H9 (cell line): ENCODE measurements around the gene PRDX3. TPM values are rescaled to one million over a fixed set of nuclear protein-coding genes. Genes with fewer than 3 reads are reported as not detected.
A peak's percentile ranks its signal among the peaks of the same experiment; 100 is the strongest.

Source experiments
- DNase-seq: peaks from one replicate; pipeline ENCODE4 v3.0.0-alpha.2; 2017
- H2AFZ ChIP-seq: one replicate; pipeline ENCODE4 v1.6.1; 2013; ENCODE audit warnings: mild to moderate bottlenecking, low read length, control low read depth, moderate library complexity
- H2AK5ac ChIP-seq: 2 replicates; pipeline ENCODE4 v1.6.1; 2013; ENCODE audit warnings: low read length, control low read depth, mixed read lengths; ENCODE audit not compliant: insufficient read length
- H2BK120ac ChIP-seq: one replicate; pipeline ENCODE4 v1.6.1; 2013; ENCODE audit warnings: low read depth, mild to moderate bottlenecking, low read length, control low read depth, inconsistent platforms; ENCODE audit not compliant: poor library complexity, severe bottlenecking
- H2BK12ac ChIP-seq: 2 replicates; pipeline ENCODE4 v1.6.1; 2013; ENCODE audit warnings: low read length, control low read depth, mixed read lengths, low read depth; ENCODE audit not compliant: insufficient read length
- H2BK15ac ChIP-seq: 2 replicates; pipeline ENCODE4 v1.6.1; 2013; ENCODE audit warnings: low read depth, low read length, control low read depth
- H2BK20ac ChIP-seq: one replicate; pipeline ENCODE4 v1.6.1; 2013; ENCODE audit warnings: low read depth, mild to moderate bottlenecking, low read length, control low read depth, inconsistent platforms; ENCODE audit not compliant: poor library complexity, severe bottlenecking
- H2BK5ac ChIP-seq: 2 replicates; pipeline ENCODE4 v1.6.1; 2013; ENCODE audit warnings: low read length, control low read depth, mixed read lengths; ENCODE audit not compliant: insufficient read length
- H3K14ac ChIP-seq: 2 replicates; pipeline ENCODE4 v1.6.1; 2013; ENCODE audit warnings: low read length, control low read depth; ENCODE audit not compliant: insufficient read depth
- H3K18ac ChIP-seq: 2 replicates; pipeline ENCODE4 v1.6.1; 2013; ENCODE audit warnings: low read depth, mild to moderate bottlenecking, mixed read lengths, low read length, control low read depth; ENCODE audit not compliant: insufficient read length
- H3K23ac ChIP-seq: 2 replicates; pipeline ENCODE4 v1.6.1; 2013; ENCODE audit warnings: low read length, control low read depth, mixed read lengths, low read depth; ENCODE audit not compliant: insufficient read length
- H3K23me2 ChIP-seq: 2 replicates; pipeline ENCODE4 v1.6.1; 2013; ENCODE audit warnings: low read depth, mild to moderate bottlenecking, mixed read lengths, low read length, control low read depth; ENCODE audit not compliant: insufficient read length, poor library complexity, severe bottlenecking
- H3K27ac ChIP-seq: 2 replicates; pipeline ENCODE4 v1.5.1; 2013; ENCODE audit warnings: low read length, control low read depth, mixed read lengths, low read depth; ENCODE audit not compliant: insufficient read length
- H3K27me3 ChIP-seq: 2 replicates; pipeline ENCODE4 v1.6.1; 2013; ENCODE audit warnings: low read length, control low read depth, inconsistent platforms; ENCODE audit not compliant: insufficient read depth
- H3K4ac ChIP-seq: 2 replicates; pipeline ENCODE4 v1.6.1; 2013; ENCODE audit warnings: low read depth, mild to moderate bottlenecking, control low read depth, inconsistent platforms, low read length, moderate library complexity
- H3K4me1 ChIP-seq: 2 replicates; pipeline ENCODE4 v1.6.1; 2013; ENCODE audit warnings: low read length, control low read depth, inconsistent platforms; ENCODE audit not compliant: insufficient read depth
- H3K4me2 ChIP-seq: 2 replicates; pipeline ENCODE4 v1.6.1; 2013; ENCODE audit warnings: low read length, control low read depth, mixed read lengths; ENCODE audit not compliant: insufficient read length, insufficient read depth
- H3K56ac ChIP-seq: 2 replicates; pipeline ENCODE4 v1.6.1; 2013; ENCODE audit warnings: low read depth, mild to moderate bottlenecking, mixed read lengths, low read length, control low read depth; ENCODE audit not compliant: insufficient read length
- H3K79me1 ChIP-seq: 2 replicates; pipeline ENCODE4 v1.6.1; 2013; ENCODE audit warnings: low read depth, mild to moderate bottlenecking, moderate library complexity, low read length, control low read depth, inconsistent platforms; ENCODE audit not compliant: insufficient read depth, poor library complexity, severe bottlenecking
- H3K79me2 ChIP-seq: 2 replicates; pipeline ENCODE4 v1.6.1; 2013; ENCODE audit warnings: low read length, control low read depth, inconsistent platforms; ENCODE audit not compliant: insufficient read depth
- H3K9ac ChIP-seq: 2 replicates; pipeline ENCODE4 v1.6.1; 2013; ENCODE audit warnings: low read length, control low read depth, mixed read lengths; ENCODE audit not compliant: insufficient read length; ENCODE audit errors: extremely low read depth
- H3K9me3 ChIP-seq: one replicate; pipeline ENCODE4 v1.6.1; 2013; ENCODE audit warnings: low read depth, low read length, inconsistent platforms; ENCODE audit not compliant: control insufficient read depth
- H3T11ph ChIP-seq: one replicate; pipeline ENCODE4 v1.6.1; 2013; ENCODE audit warnings: mild to moderate bottlenecking, low read length, control low read depth, inconsistent platforms
- H4K20me1 ChIP-seq: one replicate; pipeline ENCODE4 v1.6.1; 2013; ENCODE audit not compliant: control insufficient read depth, insufficient read length, insufficient read depth
- H4K5ac ChIP-seq: 2 replicates; pipeline ENCODE4 v1.6.1; 2013; ENCODE audit warnings: low read depth, mild to moderate bottlenecking, mixed read lengths, low read length, control low read depth; ENCODE audit not compliant: insufficient read length
- H4K8ac ChIP-seq: replicated peaks from 2 replicates; pipeline ENCODE4 v1.6.1; 2013; ENCODE audit warnings: low read length, control low read depth, mixed read lengths, low read depth; ENCODE audit not compliant: insufficient read length
- H4K91ac ChIP-seq: 2 replicates; pipeline ENCODE4 v1.6.1; 2013; ENCODE audit warnings: low read depth, mild to moderate bottlenecking, moderate library complexity, mixed read lengths, low read length, control low read depth; ENCODE audit not compliant: insufficient read length
- H3K27ac Mint-ChIP-seq, 3 experiments: 2 replicates in 2 of 3; 3 replicates in 1 of 3; pipeline ENCODE4 v1.8.0; 2020 to 2021; ENCODE audit warnings: mixed read lengths in 3 of 3, mild to moderate bottlenecking in 1 of 3, moderate library complexity in 1 of 3
- H3K27me3 Mint-ChIP-seq: 2 replicates; pipeline ENCODE4 v1.8.0; 2021; ENCODE audit warnings: low read depth, mild to moderate bottlenecking, moderate library complexity, mixed read lengths
- H3K36me3 Mint-ChIP-seq, 3 experiments: 2 replicates in 2 of 3; 3 replicates in 1 of 3; pipeline ENCODE4 v1.8.0; 2020 to 2021; ENCODE audit warnings: low read depth in 3 of 3, mixed read lengths in 3 of 3; ENCODE audit not compliant: insufficient read depth in 1 of 3
- H3K4me1 Mint-ChIP-seq, 2 experiments: 2 replicates each; pipeline ENCODE4 v1.8.0; 2020; ENCODE audit warnings: mixed read lengths in 2 of 2
- H3K4me3 Mint-ChIP-seq, 2 experiments: 2 replicates in 1 of 2; 3 replicates in 1 of 2; pipeline ENCODE4 v1.8.0; 2020 to 2021; ENCODE audit warnings: mild to moderate bottlenecking in 2 of 2, mixed read lengths in 2 of 2, moderate library complexity in 1 of 2
- H3K9me3 Mint-ChIP-seq, 2 experiments: 2 replicates in 1 of 2; 3 replicates in 1 of 2; pipeline ENCODE4 v1.8.0; 2020; ENCODE audit warnings: mild to moderate bottlenecking in 2 of 2, mixed read lengths in 2 of 2, moderate library complexity in 1 of 2
- WGBS: extraction: QIAGEN DNeasy Blood & Tissue Kit; methylation state at CpG from one replicate; pipeline ENCODE4 v1.1.7; 2013; ENCODE audit warnings: missing lambda C conversion rate, low lambda C conversion rate, mixed read lengths; ENCODE audit not compliant: insufficient read length; ENCODE audit errors: extremely low coverage; 5-methylcytosine and 5-hydroxymethylcytosine counted together
- total RNA-seq: library from RNA; stranded (reverse); gene quantifications from 2 replicates; pipeline ENCODE4 v1.2.1, GENCODE V29; 2021
- TF ChIP-seq, protein P1 (sequence below): fragments of 200-600 bp; sonication (generic); conservative IDR thresholded peaks from 3 replicates; pipeline ENCODE4 v1.8.0; 2021; ENCODE audit warnings: antibody characterized with exemption, mild to moderate bottlenecking

Gene PRDX3
- total RNA-seq, 1 experiment from 2014 or later = 181 TPM

DNA sequence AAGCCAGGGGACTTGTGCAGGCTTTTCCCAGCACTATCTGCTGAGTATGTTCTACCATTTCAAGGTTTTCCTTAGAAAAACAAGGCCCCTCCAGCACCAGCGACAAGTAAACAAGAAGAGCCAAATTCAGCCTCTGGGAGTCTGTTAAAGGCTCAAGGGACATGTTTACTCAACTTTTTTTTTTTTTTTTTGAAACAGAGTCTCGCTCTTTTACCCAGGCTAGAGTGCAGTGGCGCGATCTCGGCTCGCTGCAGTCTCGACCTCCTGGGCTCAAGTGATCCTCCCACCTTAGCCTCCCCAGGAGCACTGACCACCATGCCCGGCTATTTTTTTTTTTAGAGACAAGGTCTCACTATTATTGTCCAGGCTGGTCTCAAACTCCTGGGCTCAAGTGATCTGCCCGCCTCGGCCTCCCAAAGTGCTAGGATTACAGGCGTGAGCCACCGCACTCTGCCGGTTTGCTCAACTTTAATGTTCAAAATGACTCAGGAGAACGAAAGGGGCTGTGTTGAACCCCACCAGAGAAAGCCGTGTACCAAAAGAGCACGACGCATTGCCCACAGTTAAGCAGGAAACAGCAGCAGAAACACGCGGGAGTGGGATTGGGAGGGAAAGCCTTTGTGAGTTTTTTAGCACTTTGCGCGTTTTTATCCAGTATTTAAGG is 772 bp downstream of the PRDX3 start:
- Histone ChIP-seq H2AK5ac (no peak overlapping the region), H2BK5ac (no peak overlapping the region), H2BK12ac (no peak overlapping the region), H3K4ac (no peak overlapping the region), H3K23ac (no peak overlapping the region), H3T11ph (no peak overlapping the region), H3K18ac (peak overlapping the region; percentile 63), H4K20me1 (no peaks in the 10 kb centered on the region), H2BK120ac (no peak overlapping the region), H3K79me1 (peaks cover 4% of the 10 kb centered on the region), H3K79me2 (peaks cover 12% of the 10 kb centered on the region; the same call in 1 of the 2 replicates), H2AFZ (no peak overlapping the region), H3K23me2 (peaks cover 2% of the 10 kb centered on the region), H3K14ac (peak overlapping the region; percentile 86; the same call in 1 of the 2 replicates), H4K8ac (no peak overlapping the region), H3K4me1 (no peaks in the 10 kb centered on the region; the same call in 1 of the 2 replicates), H3K9ac (peak overlapping the region; percentile 77), H3K4me2 (peak overlapping the region; percentile 91), H3K9me3 (no peaks in the 10 kb centered on the region), H3K27me3 (no peaks in the 10 kb centered on the region), H2BK15ac (no peak overlapping the region), H2BK20ac (no peak overlapping the region), H3K27ac (no peak overlapping the region), H3K56ac (no peak overlapping the region), H4K91ac (no peak overlapping the region), H4K5ac (no peak overlapping the region)
- Mint-ChIP-seq H3K9me3 (peaks cover 2 to 4% of the 10 kb centered on the region in 2 experiments; a peak in 3 of 5 replicates), H3K27me3 (peaks cover 2% of the 10 kb centered on the region; the same call in 1 of the 2 replicates), H3K27ac (peak overlapping the region; percentile 89 to 97 (median 95)), H3K4me1 (peaks cover 9 to 13% of the 10 kb centered on the region in 2 experiments; a peak in 3 of 4 replicates), H3K36me3 (peaks cover 17 to 38% (median 36%) of the 10 kb centered on the region in 3 experiments; a peak in 6 of 7 replicates), H3K4me3 (peak overlapping the region; percentile 85 to 96)
- TF ChIP-seq, protein P1, sequence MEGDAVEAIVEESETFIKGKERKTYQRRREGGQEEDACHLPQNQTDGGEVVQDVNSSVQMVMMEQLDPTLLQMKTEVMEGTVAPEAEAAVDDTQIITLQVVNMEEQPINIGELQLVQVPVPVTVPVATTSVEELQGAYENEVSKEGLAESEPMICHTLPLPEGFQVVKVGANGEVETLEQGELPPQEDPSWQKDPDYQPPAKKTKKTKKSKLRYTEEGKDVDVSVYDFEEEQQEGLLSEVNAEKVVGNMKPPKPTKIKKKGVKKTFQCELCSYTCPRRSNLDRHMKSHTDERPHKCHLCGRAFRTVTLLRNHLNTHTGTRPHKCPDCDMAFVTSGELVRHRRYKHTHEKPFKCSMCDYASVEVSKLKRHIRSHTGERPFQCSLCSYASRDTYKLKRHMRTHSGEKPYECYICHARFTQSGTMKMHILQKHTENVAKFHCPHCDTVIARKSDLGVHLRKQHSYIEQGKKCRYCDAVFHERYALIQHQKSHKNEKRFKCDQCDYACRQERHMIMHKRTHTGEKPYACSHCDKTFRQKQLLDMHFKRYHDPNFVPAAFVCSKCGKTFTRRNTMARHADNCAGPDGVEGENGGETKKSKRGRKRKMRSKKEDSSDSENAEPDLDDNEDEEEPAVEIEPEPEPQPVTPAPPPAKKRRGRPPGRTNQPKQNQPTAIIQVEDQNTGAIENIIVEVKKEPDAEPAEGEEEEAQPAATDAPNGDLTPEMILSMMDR = no peak
- no peak for DNase-seq
- no CpG with 5 or more reads among the region's 21 CpGs for WGBS
